AG09319 (cell line): ENCODE results near the gene CAMK2D.
A peak's percentile ranks its signal among the peaks of the same experiment; 100 is the strongest.
"Not testable (repeated sequence)": the region's sequence is repeated elsewhere in the genome, so short reads cannot be mapped to it uniquely, and the experiment has no call there.

Experiments
- DNase-seq: peaks from one replicate; pipeline ENCODE4 v3.0.0-alpha.2; 2010; ENCODE audit warnings: low read depth; ENCODE audit errors: extremely low read depth
- CTCF ChIP-seq: IDR thresholded peaks from 2 replicates; pipeline ENCODE4 v1.5.1; 2011; ENCODE audit warnings: low read depth, mild to moderate bottlenecking, inconsistent platforms, low read length, moderate library complexity

CAMK2D gene

GRCh38 chr4:113694008-113694407 is 67.5 kb downstream of the CAMK2D start:
- no peak for TF ChIP-seq CTCF
- no peak for DNase-seq

GRCh38 chr4:113692809-113693411 is 68.6 kb downstream of the CAMK2D start:
- no peak for DNase-seq

GRCh38 chr4:113691676-113692075 is 69.9 kb downstream of the CAMK2D start:
- no peak for DNase-seq
- no peak for TF ChIP-seq CTCF

More at GRCh38 chr4:113692809-113693411, 68.6 kb downstream of the CAMK2D start:
- TF ChIP-seq CTCF, result no peak

- DNase-seq, result no peak
- TF ChIP-seq CTCF, result no peak
Measured at GRCh38 chr4:113689394-113689793, 72.1 kb downstream of the CAMK2D start.

GRCh38 chr4:113687067-113687718 is 74.3 kb downstream of the CAMK2D start:
- no peak for TF ChIP-seq CTCF
- DNase-seq, result no peak

GRCh38 chr4:113685157-113685556 is 76.4 kb downstream of the CAMK2D start:
- not testable (repeated sequence) for DNase-seq

- DNase-seq, result no peak
- peak; percentile 29 for TF ChIP-seq CTCF
Measured at GRCh38 chr4:113684534-113685091, 76.9 kb downstream of the CAMK2D start.
